ENCODE results near the gene B3GNT8. TPM values are rescaled to one million over a fixed set of nuclear protein-coding genes. Genes with fewer than 3 reads are reported as not detected.

Gene B3GNT8
- total and polyA plus RNA-seq, 9 of the 15 experiments (the other 6 are each of a cell fraction or from before 2014, with no cell fraction given), result 0.11 to 2.9 (median 0.65) TPM; not detected in 2

DNA sequence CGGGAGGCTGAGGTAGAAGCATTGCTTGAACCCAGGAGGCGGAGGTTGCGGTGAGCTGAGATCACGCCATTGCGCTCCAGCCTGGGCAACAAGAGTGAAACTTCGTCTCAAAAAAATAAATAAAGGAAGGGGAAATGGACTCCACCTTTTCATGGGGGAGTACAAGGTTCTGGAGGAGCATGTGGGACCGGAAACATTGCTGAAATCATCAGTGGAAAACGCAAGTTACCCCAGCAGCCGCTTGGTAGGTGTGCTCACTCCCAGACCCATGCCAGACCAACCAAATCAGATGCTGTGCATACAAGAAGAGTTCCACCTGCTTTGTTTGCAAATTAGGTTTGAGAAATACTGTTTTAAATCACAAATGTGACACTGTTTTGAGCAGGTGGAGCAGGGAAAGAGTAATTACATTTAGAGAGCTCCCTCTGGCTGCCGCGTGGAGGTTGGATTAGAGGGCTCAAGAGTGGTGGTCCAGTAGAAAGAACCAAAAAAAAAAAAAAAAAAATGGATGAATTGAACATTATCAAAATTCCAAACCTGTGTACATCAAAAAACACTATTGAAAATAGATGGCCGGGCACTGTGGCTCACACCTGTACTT lies 20.7 kb upstream of the B3GNT8 start (continued):
- TF ChIP-seq ZNF3 (CRISPR knock-in tag; IDR thresholded peaks at IDR 0.05) (no peak), HMGN3 (IDR thresholded peaks at IDR 0.05; ENCODE audit: borderline replicate concordance, extremely low read depth, insufficient read length, low read depth, low read length) (no peak), ZFX (CRISPR knock-in tag; IDR thresholded peaks at IDR 0.05) (no peak), ZNF253 (CRISPR knock-in tag; conservative IDR thresholded peaks at IDR 0.05) (no peak), GTF2E2 (tag; IDR thresholded peaks at IDR 0.05) (no peak), RNF2 (IDR thresholded peaks at IDR 0.05) (no peak), HDAC3 (IDR thresholded peaks at IDR 0.05; ENCODE audit: borderline replicate concordance, partially characterized antibody) (no peak), ZNF277 (CRISPR knock-in tag; IDR thresholded peaks at IDR 0.05; ENCODE audit: borderline replicate concordance) (no peak), ZNF24 (IDR thresholded peaks at IDR 0.05) (no peak), ZNF77 (CRISPR knock-in tag; IDR thresholded peaks at IDR 0.05) (no peak), GTF2A2 (tag; IDR thresholded peaks at IDR 0.05) (no peak), BDP1 (IDR thresholded peaks at IDR 0.05; ENCODE audit: insufficient read depth, insufficient read length) (no peak), STAT5B (CRISPR knock-in tag; IDR thresholded peaks at IDR 0.05) (no peak), RUNX1 (IDR thresholded peaks at IDR 0.05; ENCODE audit: low read depth) (no peak)
- TF ChIP-seq, protein P1, sequence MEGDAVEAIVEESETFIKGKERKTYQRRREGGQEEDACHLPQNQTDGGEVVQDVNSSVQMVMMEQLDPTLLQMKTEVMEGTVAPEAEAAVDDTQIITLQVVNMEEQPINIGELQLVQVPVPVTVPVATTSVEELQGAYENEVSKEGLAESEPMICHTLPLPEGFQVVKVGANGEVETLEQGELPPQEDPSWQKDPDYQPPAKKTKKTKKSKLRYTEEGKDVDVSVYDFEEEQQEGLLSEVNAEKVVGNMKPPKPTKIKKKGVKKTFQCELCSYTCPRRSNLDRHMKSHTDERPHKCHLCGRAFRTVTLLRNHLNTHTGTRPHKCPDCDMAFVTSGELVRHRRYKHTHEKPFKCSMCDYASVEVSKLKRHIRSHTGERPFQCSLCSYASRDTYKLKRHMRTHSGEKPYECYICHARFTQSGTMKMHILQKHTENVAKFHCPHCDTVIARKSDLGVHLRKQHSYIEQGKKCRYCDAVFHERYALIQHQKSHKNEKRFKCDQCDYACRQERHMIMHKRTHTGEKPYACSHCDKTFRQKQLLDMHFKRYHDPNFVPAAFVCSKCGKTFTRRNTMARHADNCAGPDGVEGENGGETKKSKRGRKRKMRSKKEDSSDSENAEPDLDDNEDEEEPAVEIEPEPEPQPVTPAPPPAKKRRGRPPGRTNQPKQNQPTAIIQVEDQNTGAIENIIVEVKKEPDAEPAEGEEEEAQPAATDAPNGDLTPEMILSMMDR (IDR thresholded peaks at IDR 0.05 in 2 of 3, conservative IDR thresholded peaks at IDR 0.05 in 1 of 3; ENCODE audit: insufficient read depth in 2 of 3, low read depth in 1 of 3, low read length in 3 of 3), result peak in 2 of 3 experiments; percentile 27 to 28; a peak in 1 of 6 replicates

Data from K562 (cell line).